Sigmoid colon (tissue), 7 donors: ENCODE results near the gene ELOVL1. TPM values are rescaled to one million over a fixed set of nuclear protein-coding genes. Genes with fewer than 3 reads are reported as not detected.

ENCODE experiments used
- DNase-seq: peaks from one replicate; pipeline ENCODE4 v3.0.0-alpha.2; 2019
- H3K27ac ChIP-seq, 4 donors: fragments of 200-600 bp; sonication (generic); one replicate each; pipeline ENCODE4 v1.5.1; 2016 to 2019; ENCODE audit warnings: mild to moderate bottlenecking in 1 of 4
- H3K27me3 ChIP-seq, 3 donors: fragments of 200-600 bp; sonication (generic); one replicate each; pipeline ENCODE4 v1.5.1; 2019; ENCODE audit warnings: mild to moderate bottlenecking in 1 of 3
- H3K36me3 ChIP-seq, 4 donors: fragments of 200-600 bp; sonication (generic); one replicate each; pipeline ENCODE4 v1.5.1; 2016 to 2019
- H3K4me1 ChIP-seq, 4 donors: fragments of 200-600 bp; sonication (generic); one replicate each; pipeline ENCODE4 v1.5.1; 2017 to 2019
- H3K4me3 ChIP-seq, 4 donors: fragments of 200-600 bp; sonication (generic); one replicate each; pipeline ENCODE4 v1.5.1; 2017 to 2019; ENCODE audit warnings: mild to moderate bottlenecking in 2 of 4, moderate library complexity in 1 of 4
- H3K9me3 ChIP-seq, 4 donors: fragments of 200-600 bp in 3 of 4; sonication (generic) in 3 of 4; one replicate each; pipeline versions ENCODE4 v1.5.1 to v1.6.1; 2013 to 2019
- EP300 ChIP-seq, 4 donors: sonication (generic); formaldehyde crosslinking; IDR thresholded peaks; one replicate each; pipeline ENCODE4 v1.6.1; 2017; ENCODE audit warnings: antibody characterized with exemption in 4 of 4
- POLR2A ChIP-seq, 2 donors: fragments of 450-650 bp; IDR thresholded peaks; one replicate each; pipeline ENCODE4 v1.6.1; 2016; ENCODE audit warnings: antibody characterized with exemption in 2 of 2, mild to moderate bottlenecking in 2 of 2, moderate library complexity in 2 of 2
- POLR2AphosphoS5 ChIP-seq, 4 donors: sonication (generic); formaldehyde crosslinking; IDR thresholded peaks; one replicate each; pipeline ENCODE4 v1.6.1; 2017; ENCODE audit warnings: antibody characterized with exemption in 4 of 4
- WGBS, 2 donors: extraction: QIAGEN DNeasy Blood & Tissue Kit; methylation state at CpG; one replicate each; pipeline ENCODE4 v1.1.7; 2013; 5-methylcytosine and 5-hydroxymethylcytosine counted together
- intact Hi-C: fragments of 100-400 bp; cut with DNase I; formaldehyde crosslinking; loops from one replicate; pipeline ENCODE4 v1.15.1; 2023
- polyA plus RNA-seq, 3 donors: library from polyadenylated mRNA; stranded (reverse); fragments of 200-250 nt; gene quantifications; one replicate each; pipeline ENCODE4 v1.2.3, GENCODE V29; 2013
- total RNA-seq, 4 donors: library from RNA; depleted of rRNA; stranded (reverse); fragments of >200 nt; gene quantifications; one replicate each; pipeline ENCODE4 v1.1.0, GENCODE V29; 2016
- TF ChIP-seq, protein P1 (sequence below), 4 experiments: fragments of 450-650 bp in 3 of 4; fragments of 200-600 bp in 1 of 4; IDR thresholded peaks; one replicate each; pipeline ENCODE4 v1.5.1; 2016 to 2019; ENCODE audit warnings: antibody characterized with exemption in 4 of 4, mild to moderate bottlenecking in 3 of 4, moderate library complexity in 2 of 4
- donor health status: healthy with polysubstance abuse.
- donor health status: Bipolar disorder and iron deficiency.
- donor health status: healthy.

Gene ELOVL1
- total and polyA plus RNA-seq, 7 donors: 26.8 to 155 (median 39.6) TPM

GRCh38 chr1:43337588-43337987 is 30.2 kb downstream of the ELOVL1 start, which contains the start of gene MPL:
TSS of gene MPL (plus strand) at chr1:43337818. CDS start at chr1:43337849, 31 bp downstream.
- TF ChIP-seq EP300 (IDR thresholded peaks at IDR 0.05): no peak
- no peak for TF ChIP-seq POLR2A (IDR thresholded peaks at IDR 0.05)
- TF ChIP-seq, protein P1, sequence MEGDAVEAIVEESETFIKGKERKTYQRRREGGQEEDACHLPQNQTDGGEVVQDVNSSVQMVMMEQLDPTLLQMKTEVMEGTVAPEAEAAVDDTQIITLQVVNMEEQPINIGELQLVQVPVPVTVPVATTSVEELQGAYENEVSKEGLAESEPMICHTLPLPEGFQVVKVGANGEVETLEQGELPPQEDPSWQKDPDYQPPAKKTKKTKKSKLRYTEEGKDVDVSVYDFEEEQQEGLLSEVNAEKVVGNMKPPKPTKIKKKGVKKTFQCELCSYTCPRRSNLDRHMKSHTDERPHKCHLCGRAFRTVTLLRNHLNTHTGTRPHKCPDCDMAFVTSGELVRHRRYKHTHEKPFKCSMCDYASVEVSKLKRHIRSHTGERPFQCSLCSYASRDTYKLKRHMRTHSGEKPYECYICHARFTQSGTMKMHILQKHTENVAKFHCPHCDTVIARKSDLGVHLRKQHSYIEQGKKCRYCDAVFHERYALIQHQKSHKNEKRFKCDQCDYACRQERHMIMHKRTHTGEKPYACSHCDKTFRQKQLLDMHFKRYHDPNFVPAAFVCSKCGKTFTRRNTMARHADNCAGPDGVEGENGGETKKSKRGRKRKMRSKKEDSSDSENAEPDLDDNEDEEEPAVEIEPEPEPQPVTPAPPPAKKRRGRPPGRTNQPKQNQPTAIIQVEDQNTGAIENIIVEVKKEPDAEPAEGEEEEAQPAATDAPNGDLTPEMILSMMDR (IDR thresholded peaks at IDR 0.05): no peak
- no peak for TF ChIP-seq POLR2AphosphoS5 (IDR thresholded peaks at IDR 0.05)

DNA sequence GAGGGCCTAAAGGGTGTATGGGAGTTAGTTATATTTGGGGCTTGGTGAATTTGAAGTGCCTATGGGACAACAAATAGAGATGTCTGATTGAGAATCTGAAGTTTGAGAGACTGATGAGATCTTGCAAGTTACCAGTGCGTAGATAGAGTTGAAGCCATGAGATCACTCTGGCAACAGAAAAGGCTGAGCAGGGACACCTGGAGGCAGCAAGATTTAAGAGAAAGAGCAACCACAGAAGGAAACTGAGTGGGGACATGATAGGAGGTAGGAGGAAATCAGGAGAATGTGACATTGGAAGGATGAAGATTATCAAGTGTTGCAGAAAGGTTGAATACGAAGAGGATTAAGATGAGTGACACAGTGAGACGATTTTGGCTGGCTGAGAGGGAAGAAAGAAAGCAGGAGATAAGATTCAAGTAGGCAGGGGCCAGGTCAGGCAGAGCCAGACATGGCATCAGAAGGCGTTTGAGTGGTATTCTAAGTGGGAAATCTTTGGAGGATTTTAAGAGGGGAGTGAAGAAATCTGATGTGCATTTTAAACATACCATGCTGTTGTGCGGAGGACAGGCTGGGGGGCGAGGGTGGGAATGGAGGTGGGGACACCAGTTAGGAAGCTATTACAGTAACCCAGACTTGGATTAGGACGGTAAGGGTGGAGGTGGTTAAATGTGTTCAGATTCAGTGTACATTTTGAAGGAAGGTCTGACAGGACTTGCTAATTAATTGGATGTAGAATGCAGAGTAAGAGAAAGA is 33.2 kb downstream of the ELOVL1 start:
- no peaks in the 10 kb centered on the region for H3K4me1 ChIP-seq
- 81 to 86% methylated on average over 7 of the region's 7 CpGs for WGBS, 2 donors
- no peak overlapping the region for H3K4me3 ChIP-seq
- H3K36me3 ChIP-seq: no peaks in the 10 kb centered on the region
- TF ChIP-seq POLR2A (IDR thresholded peaks at IDR 0.05) (no peak), EP300 (IDR thresholded peaks at IDR 0.05) (no peak), POLR2AphosphoS5 (IDR thresholded peaks at IDR 0.05) (no peak)
- TF ChIP-seq, protein P1 (IDR thresholded peaks at IDR 0.05): no peak
- peak; percentile 15 for DNase-seq
- intact Hi-C loops: no loop called here
- no peaks in the 10 kb centered on the region for H3K9me3 ChIP-seq
- no peaks in the 10 kb centered on the region for H3K27me3 ChIP-seq
- no peak overlapping the region for H3K27ac ChIP-seq

More at GRCh38 chr1:43337588-43337987, 30.2 kb downstream of the ELOVL1 start, which contains the start of gene MPL:
- Histone ChIP-seq H3K27ac (no peak within 1 kb of the TSS), H3K27me3 (no peaks in the 10 kb centered on the region), H3K4me3 (no peak within 1 kb of the TSS), H3K36me3 (no peaks in the 10 kb centered on the region), H3K9me3 (no peaks in the 10 kb centered on the region), H3K4me1 (no peaks in the 10 kb centered on the region)
- peak; percentile 48 for DNase-seq
- intact Hi-C loops: no loop called here
- 53 to 84% methylated on average over 3 of the region's 3 CpGs for WGBS, 2 donors

- Histone ChIP-seq H3K27me3 (no peaks in the 10 kb centered on the region), H3K27ac (no peak overlapping the region), H3K36me3 (no peaks in the 10 kb centered on the region), H3K4me3 (no peak overlapping the region), H3K4me1 (no peaks in the 10 kb centered on the region), H3K9me3 (peaks cover 0 to 3% (median 0%) of the 10 kb centered on the region in 4 donors)
- intact Hi-C loops: no loop called here
- TF ChIP-seq EP300 (IDR thresholded peaks at IDR 0.05) (no peak), POLR2A (IDR thresholded peaks at IDR 0.05) (no peak), POLR2AphosphoS5 (IDR thresholded peaks at IDR 0.05) (no peak)
- TF ChIP-seq, protein P1 (IDR thresholded peaks at IDR 0.05): no peak
- DNase-seq: no peak
- 95 to 98% methylated on average over 5 of the region's 5 CpGs for WGBS, 2 donors
These were observed 36.1 kb downstream of the ELOVL1 start for GRCh38 chr1:43331688-43332087.

GRCh38 chr1:43329995-43330751 is 37.6 kb downstream of the ELOVL1 start:
- H3K4me3 ChIP-seq: no peak overlapping the region
- 35 to 54% methylated on average over 6 of the region's 6 CpGs for WGBS, 2 donors
- intact Hi-C loops: no loop called here
- H3K4me1 ChIP-seq: no peaks in the 10 kb centered on the region
- DNase-seq: peak; percentile 58
- H3K36me3 ChIP-seq: no peaks in the 10 kb centered on the region
- H3K27ac ChIP-seq: no peak overlapping the region
- TF ChIP-seq EP300 (IDR thresholded peaks at IDR 0.05) (no peak), POLR2A (IDR thresholded peaks at IDR 0.05) (no peak), POLR2AphosphoS5 (IDR thresholded peaks at IDR 0.05) (no peak)
- TF ChIP-seq, protein P1 (IDR thresholded peaks at IDR 0.05): no peak
- H3K27me3 ChIP-seq: no peaks in the 10 kb centered on the region
- peaks cover 0 to 3% (median 0%) of the 10 kb centered on the region in 4 donors for H3K9me3 ChIP-seq
